Rectal smooth muscle tissue (tissue), 1 donor: ENCODE measurements around the gene PDE8A.

Source experiments
- H3K27ac ChIP-seq: one replicate; pipeline ENCODE4 v1.7.0; 2013; ENCODE audit warnings: low read depth, low read length, inconsistent platforms
- H3K27me3 ChIP-seq: one replicate; pipeline ENCODE4 v1.7.0; 2013; ENCODE audit warnings: low read length; ENCODE audit not compliant: control insufficient read depth, insufficient read depth
- H3K36me3 ChIP-seq: one replicate; pipeline ENCODE4 v1.7.0; 2013; ENCODE audit warnings: low read length; ENCODE audit not compliant: control insufficient read depth, insufficient read depth
- H3K4me1 ChIP-seq: one replicate; pipeline ENCODE4 v1.7.0; 2013; ENCODE audit warnings: low read length; ENCODE audit not compliant: control insufficient read depth, insufficient read depth
- H3K4me3 ChIP-seq: one replicate; pipeline ENCODE4 v1.7.0; 2013; ENCODE audit warnings: low read length
- H3K9ac ChIP-seq: one replicate; pipeline ENCODE4 v1.7.0; 2013; ENCODE audit warnings: low read length

PDE8A gene, protein sequence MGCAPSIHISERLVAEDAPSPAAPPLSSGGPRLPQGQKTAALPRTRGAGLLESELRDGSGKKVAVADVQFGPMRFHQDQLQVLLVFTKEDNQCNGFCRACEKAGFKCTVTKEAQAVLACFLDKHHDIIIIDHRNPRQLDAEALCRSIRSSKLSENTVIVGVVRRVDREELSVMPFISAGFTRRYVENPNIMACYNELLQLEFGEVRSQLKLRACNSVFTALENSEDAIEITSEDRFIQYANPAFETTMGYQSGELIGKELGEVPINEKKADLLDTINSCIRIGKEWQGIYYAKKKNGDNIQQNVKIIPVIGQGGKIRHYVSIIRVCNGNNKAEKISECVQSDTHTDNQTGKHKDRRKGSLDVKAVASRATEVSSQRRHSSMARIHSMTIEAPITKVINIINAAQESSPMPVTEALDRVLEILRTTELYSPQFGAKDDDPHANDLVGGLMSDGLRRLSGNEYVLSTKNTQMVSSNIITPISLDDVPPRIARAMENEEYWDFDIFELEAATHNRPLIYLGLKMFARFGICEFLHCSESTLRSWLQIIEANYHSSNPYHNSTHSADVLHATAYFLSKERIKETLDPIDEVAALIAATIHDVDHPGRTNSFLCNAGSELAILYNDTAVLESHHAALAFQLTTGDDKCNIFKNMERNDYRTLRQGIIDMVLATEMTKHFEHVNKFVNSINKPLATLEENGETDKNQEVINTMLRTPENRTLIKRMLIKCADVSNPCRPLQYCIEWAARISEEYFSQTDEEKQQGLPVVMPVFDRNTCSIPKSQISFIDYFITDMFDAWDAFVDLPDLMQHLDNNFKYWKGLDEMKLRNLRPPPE

DNA sequence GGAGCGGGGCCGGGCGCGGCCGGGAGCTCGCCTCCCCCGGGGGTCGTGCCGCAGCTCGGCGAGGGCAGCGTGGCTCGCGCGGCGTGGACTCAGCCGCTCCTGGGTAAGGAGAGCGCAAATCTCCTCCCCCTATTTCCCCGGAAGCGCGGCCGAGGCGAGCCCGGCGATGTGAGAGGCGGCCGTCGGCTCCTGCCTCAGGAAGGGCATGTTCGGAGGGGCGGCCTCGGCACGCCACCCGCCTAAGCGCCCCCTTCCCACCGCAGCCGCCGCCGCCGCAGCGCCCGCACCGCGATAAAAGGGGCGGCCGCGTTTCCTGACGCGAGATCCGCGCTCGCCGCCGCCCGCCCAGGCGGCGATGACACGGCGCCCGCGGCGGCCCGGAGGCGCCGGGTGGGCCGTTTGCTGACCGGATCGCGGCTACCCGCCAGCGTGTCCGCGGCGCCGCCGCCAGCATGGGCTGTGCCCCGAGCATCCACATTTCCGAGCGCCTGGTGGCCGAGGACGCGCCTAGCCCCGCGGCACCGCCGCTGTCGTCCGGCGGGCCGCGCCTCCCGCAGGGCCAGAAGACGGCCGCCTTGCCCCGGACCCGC is at the start of gene PDE8A:
PDE8A (plus strand) TSS at position 146 of the 590 bp plus-strand sequence; CDS start at position 453, 307 bp downstream.
- Histone ChIP-seq H3K4me1 (peaks cover 7% of the 10 kb centered on the region), H3K27me3 (no peaks in the 10 kb centered on the region), H3K4me3 (peak within 1 kb of the TSS; percentile 99), H3K27ac (peak within 1 kb of the TSS; percentile 91), H3K9ac (peak within 1 kb of the TSS; percentile 77), H3K36me3 (no peaks in the 10 kb centered on the region)

DNA sequence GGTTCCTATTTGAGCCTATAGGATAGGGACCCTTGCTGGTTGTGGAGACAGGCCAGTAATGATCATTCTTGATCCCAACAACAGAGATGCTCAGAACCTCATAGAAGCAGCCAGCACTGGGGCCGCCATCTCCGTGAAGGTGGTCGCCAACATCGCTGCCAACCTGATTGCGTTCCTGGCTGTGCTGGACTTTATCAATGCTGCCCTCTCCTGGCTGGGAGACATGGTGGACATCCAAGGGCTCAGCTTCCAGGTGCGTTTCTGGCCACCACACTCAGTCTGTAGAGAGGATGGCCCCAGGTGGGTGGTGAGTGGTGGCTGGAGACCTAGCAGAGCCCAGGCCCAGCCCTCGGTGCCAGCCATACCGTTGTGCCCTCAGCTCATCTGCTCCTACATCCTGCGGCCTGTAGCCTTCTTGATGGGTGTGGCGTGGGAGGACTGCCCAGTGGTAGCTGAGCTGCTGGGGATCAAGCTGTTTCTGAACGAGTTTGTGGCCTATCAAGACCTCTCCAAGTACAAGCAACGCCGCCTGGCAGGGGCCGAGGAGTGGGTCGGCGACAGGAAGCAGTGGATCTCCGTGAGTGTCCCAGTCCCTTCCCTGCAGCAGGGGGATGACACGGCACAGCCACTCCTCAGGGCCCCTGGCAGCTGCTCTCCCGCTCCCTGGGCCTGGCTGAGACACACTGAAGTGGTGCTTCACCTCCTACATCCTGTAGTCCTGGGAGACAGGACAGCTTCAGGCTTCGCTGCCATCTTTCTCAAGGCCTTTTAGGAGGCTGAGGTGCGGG is 46.5 kb upstream of the PDE8A start:
- H3K4me3 ChIP-seq: no peak overlapping the region
- no peak overlapping the region for H3K27ac ChIP-seq
- no peaks in the 10 kb centered on the region for H3K36me3 ChIP-seq
- H3K9ac ChIP-seq: no peak overlapping the region
- H3K4me1 ChIP-seq: no peaks in the 10 kb centered on the region
- H3K27me3 ChIP-seq: no peaks in the 10 kb centered on the region

DNA sequence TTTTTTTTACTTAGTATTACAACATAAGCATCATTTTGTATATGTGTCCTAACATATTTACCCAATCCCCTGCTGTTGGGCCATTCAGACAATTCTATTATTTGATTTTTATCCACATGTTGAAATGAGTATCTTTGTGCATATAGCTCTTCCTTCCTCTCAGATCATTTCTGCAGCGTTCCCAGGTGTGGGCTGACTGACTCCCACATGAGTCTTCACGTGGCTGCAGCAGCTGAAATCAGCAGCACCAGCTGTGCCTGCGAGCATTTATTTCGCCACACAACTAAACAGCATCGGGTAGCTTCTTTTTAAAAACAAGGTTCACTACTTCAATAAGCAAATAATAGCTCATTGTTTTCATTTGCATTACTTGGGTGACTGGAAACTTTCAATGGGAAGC is 44.5 kb upstream of the PDE8A start:
- H3K36me3 ChIP-seq: no peaks in the 10 kb centered on the region
- no peak overlapping the region for H3K27ac ChIP-seq
- no peak overlapping the region for H3K9ac ChIP-seq
- H3K4me1 ChIP-seq: no peaks in the 10 kb centered on the region
- H3K4me3 ChIP-seq: no peak overlapping the region
- H3K27me3 ChIP-seq: no peaks in the 10 kb centered on the region

DNA sequence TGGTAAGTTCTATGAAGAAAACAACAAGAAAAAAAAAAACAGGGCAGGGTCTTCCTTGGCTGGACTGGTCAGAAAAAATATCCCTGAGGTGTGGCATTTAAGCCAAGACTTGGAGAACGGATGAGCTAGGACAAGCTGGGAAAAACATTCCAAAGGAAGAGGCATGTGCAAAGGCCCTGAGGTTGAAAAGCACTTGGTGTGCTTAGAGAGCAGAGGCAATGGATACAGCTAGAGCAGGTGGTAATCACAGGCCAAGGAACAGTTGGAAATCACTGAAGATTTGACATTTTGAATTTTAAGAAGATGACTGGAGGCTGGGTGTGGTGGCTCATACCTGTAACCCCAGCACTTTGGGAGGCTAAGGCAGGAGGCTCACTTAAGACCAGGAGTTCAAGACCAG is 42.9 kb upstream of the PDE8A start:
- H3K4me3 ChIP-seq: no peak overlapping the region
- no peaks in the 10 kb centered on the region for H3K27me3 ChIP-seq
- no peak overlapping the region for H3K27ac ChIP-seq
- no peak overlapping the region for H3K9ac ChIP-seq
- no peaks in the 10 kb centered on the region for H3K4me1 ChIP-seq
- no peaks in the 10 kb centered on the region for H3K36me3 ChIP-seq

DNA sequence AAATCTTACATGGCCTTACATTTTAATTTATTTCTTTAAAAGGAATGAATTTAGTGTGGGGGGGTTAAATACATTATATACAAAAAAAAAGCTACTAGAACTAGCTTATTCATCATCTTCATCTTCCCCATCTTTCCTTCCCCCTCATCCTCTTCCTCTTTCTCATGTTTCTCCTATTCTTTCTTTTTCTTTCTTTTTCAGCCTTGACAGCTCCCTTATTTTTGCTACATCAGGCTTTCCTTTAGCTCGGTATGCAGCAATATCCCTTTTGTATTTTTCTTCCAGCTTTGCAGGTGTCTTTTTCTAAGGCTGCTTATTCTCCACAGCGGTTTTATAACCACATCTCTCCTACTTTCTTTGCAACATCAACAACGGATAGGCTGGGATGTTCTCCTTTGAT is 41.3 kb upstream of the PDE8A start:
- no peak overlapping the region for H3K27ac ChIP-seq
- H3K4me3 ChIP-seq: no peak overlapping the region
- no peaks in the 10 kb centered on the region for H3K36me3 ChIP-seq
- no peak overlapping the region for H3K9ac ChIP-seq
- H3K27me3 ChIP-seq: no peaks in the 10 kb centered on the region
- no peaks in the 10 kb centered on the region for H3K4me1 ChIP-seq

DNA sequence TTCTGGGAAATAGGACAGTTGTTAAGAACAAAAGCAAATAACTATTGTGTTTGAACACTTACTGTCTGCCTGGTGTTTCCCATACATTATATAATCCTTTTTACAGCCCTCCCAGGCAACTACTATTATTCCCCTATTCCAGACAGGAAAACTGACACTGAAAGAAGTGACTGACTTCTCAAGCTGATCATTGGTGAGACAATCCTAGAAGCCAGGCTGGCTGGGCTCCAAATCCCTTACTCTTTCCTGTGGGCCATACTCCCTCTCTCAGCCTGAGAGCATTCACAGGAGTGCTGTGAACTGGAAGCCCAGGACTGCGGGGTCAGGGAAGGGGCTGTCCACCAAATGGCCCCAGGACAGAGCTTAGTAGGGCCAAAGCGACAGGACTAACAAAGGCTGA is 39.2 kb upstream of the PDE8A start:
- no peak overlapping the region for H3K9ac ChIP-seq
- no peak overlapping the region for H3K4me3 ChIP-seq
- H3K4me1 ChIP-seq: no peaks in the 10 kb centered on the region
- H3K36me3 ChIP-seq: no peaks in the 10 kb centered on the region
- no peaks in the 10 kb centered on the region for H3K27me3 ChIP-seq
- no peak overlapping the region for H3K27ac ChIP-seq

DNA sequence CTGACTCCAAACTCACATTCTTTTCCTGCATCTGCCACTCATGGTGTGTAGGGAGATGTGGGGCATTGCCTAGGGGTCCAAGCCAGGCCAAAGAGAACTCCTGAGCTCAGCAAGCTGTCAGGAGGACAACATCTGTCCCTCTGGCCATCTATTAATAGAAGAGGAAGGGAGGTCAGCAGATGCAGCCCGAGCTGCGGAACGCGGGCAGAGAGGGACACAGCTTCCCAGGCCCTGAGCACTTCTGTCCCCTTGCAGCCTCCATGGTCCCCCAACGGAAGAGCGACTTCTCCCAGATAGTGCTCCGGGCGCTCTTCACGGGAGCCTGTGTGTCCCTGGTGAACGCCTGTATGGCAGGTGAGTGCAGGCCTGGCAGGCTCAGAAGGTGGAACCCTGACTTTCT is 37.3 kb upstream of the PDE8A start:
- no peaks in the 10 kb centered on the region for H3K36me3 ChIP-seq
- no peak overlapping the region for H3K27ac ChIP-seq
- H3K27me3 ChIP-seq: no peaks in the 10 kb centered on the region
- H3K9ac ChIP-seq: no peak overlapping the region
- H3K4me1 ChIP-seq: peaks cover 3% of the 10 kb centered on the region
- H3K4me3 ChIP-seq: no peak overlapping the region

DNA sequence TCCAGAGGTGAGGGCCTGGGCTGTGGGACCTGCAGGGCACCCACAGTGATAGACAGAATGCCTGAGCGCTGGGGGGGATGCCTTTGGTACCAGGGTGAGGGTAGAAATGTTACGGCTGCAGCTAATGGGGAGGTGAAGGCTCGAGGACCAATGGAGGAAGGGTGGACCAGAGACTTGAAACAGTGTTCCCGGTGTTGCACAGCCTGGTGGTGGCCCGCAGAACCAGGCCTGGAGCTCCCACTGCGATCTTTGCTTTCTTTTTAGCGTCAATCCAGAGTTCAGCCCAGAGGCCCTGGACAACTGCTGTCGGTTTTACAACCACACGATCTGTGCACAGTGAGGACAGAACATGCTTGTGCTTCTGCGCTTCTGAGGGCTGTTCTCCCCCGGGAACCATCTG is 36.8 kb upstream of the PDE8A start:
- no peak overlapping the region for H3K4me3 ChIP-seq
- no peak overlapping the region for H3K27ac ChIP-seq
- H3K4me1 ChIP-seq: peaks cover 3% of the 10 kb centered on the region
- H3K27me3 ChIP-seq: no peaks in the 10 kb centered on the region
- H3K9ac ChIP-seq: no peak overlapping the region
- no peaks in the 10 kb centered on the region for H3K36me3 ChIP-seq

GRCh38 chr15:84946772-84947489 is 34.7 kb upstream of the PDE8A start:
- Histone ChIP-seq H3K4me3 (no peak overlapping the region), H3K36me3 (no peaks in the 10 kb centered on the region), H3K27me3 (no peaks in the 10 kb centered on the region), H3K4me1 (peaks cover 3% of the 10 kb centered on the region), H3K9ac (no peak overlapping the region), H3K27ac (no peak overlapping the region)

- peak overlapping the region; percentile 55 for H3K27ac ChIP-seq
- no peak overlapping the region for H3K9ac ChIP-seq
These were observed 33.5 kb upstream of the PDE8A start for GRCh38 chr15:84947947-84948830.

DNA sequence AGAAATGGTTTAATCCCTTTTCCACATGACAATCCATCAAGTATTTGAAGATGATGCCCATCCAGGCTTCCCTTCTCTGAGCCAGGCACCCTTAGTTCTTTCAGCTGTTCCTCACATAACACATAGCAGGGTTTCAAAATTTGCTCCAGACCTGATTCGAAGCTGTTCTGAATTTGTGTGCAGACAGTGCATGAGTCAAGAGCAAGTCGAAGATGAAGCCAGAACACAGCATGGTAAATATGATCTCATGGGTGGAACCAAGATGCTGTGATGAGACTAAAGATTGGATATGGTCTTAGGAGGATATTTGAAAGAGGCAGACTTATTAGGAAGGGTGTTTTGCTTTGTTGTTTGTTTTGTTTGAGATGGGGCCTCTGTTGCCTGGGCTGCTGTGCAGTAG is 32.6 kb upstream of the PDE8A start:
- Histone ChIP-seq H3K9ac (no peak overlapping the region), H3K36me3 (no peaks in the 10 kb centered on the region), H3K27ac (peak overlapping the region; percentile 11), H3K27me3 (no peaks in the 10 kb centered on the region), H3K4me3 (no peak overlapping the region), H3K4me1 (peaks cover 3% of the 10 kb centered on the region)

More at GRCh38 chr15:84947947-84948830, 33.5 kb upstream of the PDE8A start:
- Histone ChIP-seq H3K27me3 (no peaks in the 10 kb centered on the region), H3K4me3 (no peak overlapping the region), H3K4me1 (peaks cover 3% of the 10 kb centered on the region), H3K36me3 (no peaks in the 10 kb centered on the region)
